Measurements from ENCODE around the gene FAM131C.

FAM131C gene

DNA sequence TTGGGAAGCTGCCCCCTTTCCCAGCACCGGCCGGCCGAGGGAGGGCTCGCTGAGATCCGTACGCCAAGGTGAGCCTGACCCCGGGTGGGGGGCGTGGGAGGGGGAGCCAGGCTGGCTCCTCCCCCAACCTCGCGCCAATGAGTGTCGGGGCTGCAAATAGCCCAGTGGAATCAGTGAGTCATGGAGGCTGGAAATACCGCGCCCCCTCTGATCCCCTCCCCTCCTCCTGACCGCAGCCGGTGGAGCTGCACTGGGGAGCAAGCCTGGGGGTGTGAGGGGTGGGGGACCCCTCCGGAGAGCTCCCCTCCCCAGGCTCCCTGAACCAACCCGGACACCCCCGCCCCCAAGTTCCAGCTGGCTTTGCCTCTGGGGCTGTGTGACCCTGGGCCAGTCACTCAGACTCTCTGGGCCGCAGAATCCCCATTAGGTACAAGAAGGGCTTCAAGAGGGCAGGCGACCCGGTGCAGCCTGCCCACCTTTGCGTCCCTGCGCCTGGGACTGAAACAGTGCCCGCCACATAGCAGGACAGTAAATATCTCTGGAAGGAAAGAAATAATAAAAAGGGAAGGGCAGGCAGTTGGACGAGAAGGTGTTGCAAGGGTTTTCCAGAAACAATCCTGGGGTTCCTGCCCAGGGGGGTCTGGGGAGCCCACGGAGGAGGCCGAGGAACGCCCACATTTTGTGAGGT is 60.1 kb downstream of the FAM131C start:
- Histone ChIP-seq H4K20me1 (ENCODE audit: low read depth, low read length) (no peaks in the 10 kb centered on the region), H3K4me3 (ENCODE audit: insufficient read depth, low read length, poor library complexity, severe bottlenecking) (no peak overlapping the region), H3K27me3 (ENCODE audit: low read length) (no peaks in the 10 kb centered on the region), H3F3A (ENCODE audit: insufficient read depth) (no peaks in the 10 kb centered on the region), H3K79me2 (ENCODE audit: insufficient read depth, low read length) (no peaks in the 10 kb centered on the region), H2AFZ (ENCODE audit: low read depth, low read length, severe bottlenecking) (no peak overlapping the region), H3K9me2 (replicated peaks; ENCODE audit: insufficient read depth, low read length) (no peaks in the 10 kb centered on the region), H3K9ac (ENCODE audit: low read length) (no peak overlapping the region), H3K27ac (ENCODE audit: low read depth, low read length) (no peak overlapping the region), H3K9me3 (ENCODE audit: insufficient read depth, low read length) (no peaks in the 10 kb centered on the region), H3K36me3 (ENCODE audit: low read length) (no peaks in the 10 kb centered on the region), H3K4me2 (ENCODE audit: low read depth, low read length, poor library complexity, severe bottlenecking) (no peak overlapping the region)
- TF ChIP-seq EZH2phosphoT487 (conservative IDR thresholded peaks at IDR 0.05; ENCODE audit: low read length): no peak
- TF ChIP-seq, protein P1, sequence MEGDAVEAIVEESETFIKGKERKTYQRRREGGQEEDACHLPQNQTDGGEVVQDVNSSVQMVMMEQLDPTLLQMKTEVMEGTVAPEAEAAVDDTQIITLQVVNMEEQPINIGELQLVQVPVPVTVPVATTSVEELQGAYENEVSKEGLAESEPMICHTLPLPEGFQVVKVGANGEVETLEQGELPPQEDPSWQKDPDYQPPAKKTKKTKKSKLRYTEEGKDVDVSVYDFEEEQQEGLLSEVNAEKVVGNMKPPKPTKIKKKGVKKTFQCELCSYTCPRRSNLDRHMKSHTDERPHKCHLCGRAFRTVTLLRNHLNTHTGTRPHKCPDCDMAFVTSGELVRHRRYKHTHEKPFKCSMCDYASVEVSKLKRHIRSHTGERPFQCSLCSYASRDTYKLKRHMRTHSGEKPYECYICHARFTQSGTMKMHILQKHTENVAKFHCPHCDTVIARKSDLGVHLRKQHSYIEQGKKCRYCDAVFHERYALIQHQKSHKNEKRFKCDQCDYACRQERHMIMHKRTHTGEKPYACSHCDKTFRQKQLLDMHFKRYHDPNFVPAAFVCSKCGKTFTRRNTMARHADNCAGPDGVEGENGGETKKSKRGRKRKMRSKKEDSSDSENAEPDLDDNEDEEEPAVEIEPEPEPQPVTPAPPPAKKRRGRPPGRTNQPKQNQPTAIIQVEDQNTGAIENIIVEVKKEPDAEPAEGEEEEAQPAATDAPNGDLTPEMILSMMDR (IDR thresholded peaks at IDR 0.05; ENCODE audit: insufficient read depth, low read length, poor library complexity, severe bottlenecking): no peak

DNA sequence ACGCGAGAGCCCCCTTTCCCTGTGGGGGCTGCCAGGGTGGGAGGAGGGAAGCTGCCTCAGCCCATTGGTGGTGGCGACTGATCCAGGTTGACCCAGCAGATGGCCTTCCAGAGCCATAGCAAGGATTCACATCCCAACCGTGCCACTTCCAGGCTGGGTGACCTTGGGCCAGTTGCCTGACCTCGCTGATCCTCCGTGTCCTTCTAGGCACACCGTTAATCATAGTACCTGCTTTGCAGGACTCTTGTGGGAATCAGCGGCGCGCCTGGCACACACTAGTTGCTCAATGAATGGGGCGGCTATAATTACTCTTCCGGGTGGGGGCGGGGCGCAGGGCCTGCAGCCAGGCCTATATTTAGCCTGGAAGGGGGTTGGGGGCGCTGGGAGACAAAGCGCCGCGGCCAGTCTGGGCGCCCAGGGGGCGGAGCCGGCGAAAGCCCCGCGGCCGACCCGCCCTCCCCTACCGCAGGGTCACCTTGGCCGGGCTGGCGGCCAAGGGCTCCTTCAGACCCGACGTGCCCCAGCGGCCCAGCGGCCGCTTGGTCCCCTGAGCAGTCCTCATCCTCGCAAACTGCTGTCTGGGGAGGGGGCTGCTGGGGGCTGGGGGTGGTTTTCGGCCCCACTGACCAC is 60.7 kb downstream of the FAM131C start:
- Histone ChIP-seq H3K4me3 (ENCODE audit: insufficient read depth, low read length, poor library complexity, severe bottlenecking) (no peak overlapping the region), H3K27ac (ENCODE audit: low read depth, low read length) (no peak overlapping the region), H3K9me3 (ENCODE audit: insufficient read depth, low read length) (no peaks in the 10 kb centered on the region), H3K79me2 (ENCODE audit: insufficient read depth, low read length) (no peaks in the 10 kb centered on the region), H3F3A (ENCODE audit: insufficient read depth) (no peaks in the 10 kb centered on the region), H3K27me3 (ENCODE audit: low read length) (no peaks in the 10 kb centered on the region), H3K36me3 (ENCODE audit: low read length) (no peaks in the 10 kb centered on the region), H3K9me2 (replicated peaks; ENCODE audit: insufficient read depth, low read length) (no peaks in the 10 kb centered on the region), H3K4me2 (ENCODE audit: low read depth, low read length, poor library complexity, severe bottlenecking) (no peak overlapping the region), H3K9ac (ENCODE audit: low read length) (no peak overlapping the region), H4K20me1 (ENCODE audit: low read depth, low read length) (no peaks in the 10 kb centered on the region), H2AFZ (ENCODE audit: low read depth, low read length, severe bottlenecking) (no peak overlapping the region)
- TF ChIP-seq, protein P1 (IDR thresholded peaks at IDR 0.05; ENCODE audit: insufficient read depth, low read length, poor library complexity, severe bottlenecking): no peak
- no peak for TF ChIP-seq EZH2phosphoT487 (conservative IDR thresholded peaks at IDR 0.05; ENCODE audit: low read length)

DNA sequence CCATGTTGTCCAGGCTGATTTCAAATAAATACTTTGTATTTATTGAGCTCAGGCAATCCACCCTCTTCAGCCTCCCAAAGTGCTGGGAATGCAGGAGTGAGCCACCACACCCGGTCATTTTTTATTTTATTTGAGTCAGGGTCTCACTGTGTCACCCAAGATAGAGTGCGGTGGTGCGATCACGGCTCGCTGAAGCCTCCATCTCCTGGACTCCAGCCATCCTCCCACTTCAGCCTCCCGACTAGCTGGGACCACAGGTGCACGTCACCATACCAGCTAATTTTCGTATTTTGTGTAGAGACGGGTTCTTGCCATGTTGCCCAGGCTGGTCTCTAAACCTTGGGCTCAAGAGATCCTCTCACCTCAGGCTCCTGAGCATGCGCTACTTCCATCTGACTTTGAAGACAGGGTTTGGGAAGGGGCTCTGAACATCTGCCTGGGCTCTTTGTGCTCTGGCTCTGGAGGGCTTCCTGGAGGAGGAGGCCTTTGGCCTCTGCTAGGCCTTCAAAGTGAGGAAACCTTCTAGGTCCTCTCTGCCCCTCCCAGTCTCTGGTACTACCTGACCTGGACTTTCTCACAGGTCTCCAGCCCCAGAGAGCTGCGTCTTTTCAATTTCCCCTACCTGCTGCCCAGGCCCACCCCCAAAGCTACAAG is 61.4 kb downstream of the FAM131C start:
- Histone ChIP-seq H3K4me2 (ENCODE audit: low read depth, low read length, poor library complexity, severe bottlenecking) (no peak overlapping the region), H3K9ac (ENCODE audit: low read length) (no peak overlapping the region)

More for the DNA sequence above, 61.4 kb downstream of the FAM131C start:
- Histone ChIP-seq H3K36me3 (ENCODE audit: low read length) (no peaks in the 10 kb centered on the region), H2AFZ (ENCODE audit: low read depth, low read length, severe bottlenecking) (no peak overlapping the region), H3K27ac (ENCODE audit: low read depth, low read length) (no peak overlapping the region), H4K20me1 (ENCODE audit: low read depth, low read length) (no peaks in the 10 kb centered on the region), H3K9me2 (replicated peaks; ENCODE audit: insufficient read depth, low read length) (no peaks in the 10 kb centered on the region), H3K9me3 (ENCODE audit: insufficient read depth, low read length) (no peaks in the 10 kb centered on the region), H3F3A (ENCODE audit: insufficient read depth) (no peaks in the 10 kb centered on the region), H3K79me2 (ENCODE audit: insufficient read depth, low read length) (no peaks in the 10 kb centered on the region), H3K4me3 (ENCODE audit: insufficient read depth, low read length, poor library complexity, severe bottlenecking) (no peak overlapping the region), H3K27me3 (ENCODE audit: low read length) (no peaks in the 10 kb centered on the region)
- TF ChIP-seq, protein P1 (IDR thresholded peaks at IDR 0.05; ENCODE audit: insufficient read depth, low read length, poor library complexity, severe bottlenecking): no peak
- TF ChIP-seq EZH2phosphoT487 (conservative IDR thresholded peaks at IDR 0.05; ENCODE audit: low read length): no peak
